ENCODE measurements around the gene DISC1. TPM values are rescaled to one million over a fixed set of nuclear protein-coding genes. Genes with fewer than 3 reads are reported as not detected.

The DISC1 gene
- polyA plus RNA-seq, 1 experiment, result 5.4 TPM

DNA sequence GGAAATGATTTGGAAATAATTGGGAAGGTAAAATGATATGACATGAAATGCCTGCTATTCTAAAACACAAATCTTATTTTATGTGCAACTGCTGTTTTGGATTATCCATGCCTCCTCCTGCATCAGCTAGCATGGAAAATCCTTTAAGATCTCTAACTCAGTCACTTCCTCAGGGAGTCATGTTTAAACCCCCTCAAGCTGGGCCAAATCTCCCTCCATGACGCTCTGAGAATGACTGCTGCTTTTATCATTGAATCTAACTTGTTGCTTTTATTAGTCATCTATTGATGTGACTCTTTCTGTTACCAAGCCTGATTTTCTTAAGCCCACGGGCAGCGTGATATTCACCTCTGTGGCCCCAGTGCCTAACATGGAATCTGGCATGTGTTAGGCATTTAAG lies 324.8 kb downstream of the DISC1 start:
- TF ChIP-seq, protein P1, sequence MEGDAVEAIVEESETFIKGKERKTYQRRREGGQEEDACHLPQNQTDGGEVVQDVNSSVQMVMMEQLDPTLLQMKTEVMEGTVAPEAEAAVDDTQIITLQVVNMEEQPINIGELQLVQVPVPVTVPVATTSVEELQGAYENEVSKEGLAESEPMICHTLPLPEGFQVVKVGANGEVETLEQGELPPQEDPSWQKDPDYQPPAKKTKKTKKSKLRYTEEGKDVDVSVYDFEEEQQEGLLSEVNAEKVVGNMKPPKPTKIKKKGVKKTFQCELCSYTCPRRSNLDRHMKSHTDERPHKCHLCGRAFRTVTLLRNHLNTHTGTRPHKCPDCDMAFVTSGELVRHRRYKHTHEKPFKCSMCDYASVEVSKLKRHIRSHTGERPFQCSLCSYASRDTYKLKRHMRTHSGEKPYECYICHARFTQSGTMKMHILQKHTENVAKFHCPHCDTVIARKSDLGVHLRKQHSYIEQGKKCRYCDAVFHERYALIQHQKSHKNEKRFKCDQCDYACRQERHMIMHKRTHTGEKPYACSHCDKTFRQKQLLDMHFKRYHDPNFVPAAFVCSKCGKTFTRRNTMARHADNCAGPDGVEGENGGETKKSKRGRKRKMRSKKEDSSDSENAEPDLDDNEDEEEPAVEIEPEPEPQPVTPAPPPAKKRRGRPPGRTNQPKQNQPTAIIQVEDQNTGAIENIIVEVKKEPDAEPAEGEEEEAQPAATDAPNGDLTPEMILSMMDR (IDR thresholded peaks at IDR 0.05; ENCODE audit: low read depth, low read length), result no peak
- no peak for DNase-seq (ENCODE audit: low read depth, low spot score)
- Histone ChIP-seq H3K9me3 (ENCODE audit: control insufficient read depth, insufficient read depth, low read length) (no peaks in the 10 kb centered on the region), H3K27ac (ENCODE audit: low read depth, low read length) (no peak overlapping the region), H3K4me3 (ENCODE audit: low read depth, low read length) (no peak overlapping the region), H3K27me3 (ENCODE audit: control insufficient read depth, insufficient read depth, low read length) (no peaks in the 10 kb centered on the region)
- CTCF ChIA-PET, result interaction anchor here (0.6 kb wide), 1 partner anchor 194 kb away, joined by 3 read pairs; no protein-coding TSS in a partner anchor
- POLR2A ChIA-PET, result interaction anchor here (0.6 kb wide), 1 partner anchor 164 kb away, joined by 3 read pairs; no protein-coding TSS in a partner anchor

DNA sequence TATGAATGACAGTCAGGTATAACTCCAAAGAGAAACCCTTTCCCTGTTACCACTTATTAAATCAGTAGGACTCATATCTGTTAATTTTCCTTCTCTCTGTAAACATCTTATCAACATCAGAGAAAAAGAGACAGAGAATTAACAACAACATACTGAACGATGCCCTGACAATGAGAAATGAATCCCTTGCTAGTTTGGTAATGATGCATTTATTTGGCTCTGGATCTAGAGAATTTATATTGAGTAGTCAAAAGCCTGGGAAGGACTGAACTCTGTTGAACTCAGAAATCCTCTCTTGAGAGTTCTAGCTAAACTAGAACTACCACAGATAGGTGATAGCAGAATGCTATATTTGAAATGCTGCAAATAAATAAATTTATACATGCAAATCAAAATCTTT lies 325.6 kb downstream of the DISC1 start:
- POLR2A ChIA-PET, result no interaction called here
- Histone ChIP-seq H3K27me3 (ENCODE audit: control insufficient read depth, insufficient read depth, low read length) (no peaks in the 10 kb centered on the region), H3K4me3 (ENCODE audit: low read depth, low read length) (no peak overlapping the region), H3K27ac (ENCODE audit: low read depth, low read length) (no peak overlapping the region), H3K9me3 (ENCODE audit: control insufficient read depth, insufficient read depth, low read length) (no peaks in the 10 kb centered on the region)
- CTCF ChIA-PET, result interaction anchor here (0.6 kb wide), 1 partner anchor 470 kb away, joined by 3 read pairs; no protein-coding TSS in a partner anchor
- TF ChIP-seq, protein P1 (IDR thresholded peaks at IDR 0.05; ENCODE audit: low read depth, low read length), result no peak
- DNase-seq (ENCODE audit: low read depth, low spot score), result no peak

DNA sequence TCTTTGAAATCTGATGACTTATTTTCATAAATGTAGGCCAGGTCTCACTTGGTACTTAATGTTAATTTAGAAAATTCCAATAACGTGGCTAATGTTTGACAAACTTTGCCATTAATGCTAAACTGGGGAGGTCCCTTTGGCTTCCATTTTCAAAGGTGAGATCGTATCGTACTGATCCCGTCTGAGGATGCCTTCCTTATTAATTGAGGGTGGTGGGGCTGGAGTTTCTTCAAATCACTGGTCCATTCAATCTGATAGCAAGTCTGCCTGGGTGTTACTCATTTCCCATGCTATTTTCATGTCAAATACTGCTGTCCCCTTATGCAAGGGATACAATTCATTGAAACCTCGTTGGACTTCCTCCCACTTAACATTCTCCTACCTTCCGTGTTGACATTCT lies 327.1 kb downstream of the DISC1 start:
- no peak for DNase-seq (ENCODE audit: low read depth, low spot score)
- no peak overlapping the region for H3K4me3 ChIP-seq (ENCODE audit: low read depth, low read length)
- H3K9me3 ChIP-seq (ENCODE audit: control insufficient read depth, insufficient read depth, low read length), result no peaks in the 10 kb centered on the region
- TF ChIP-seq, protein P1 (IDR thresholded peaks at IDR 0.05; ENCODE audit: low read depth, low read length), result no peak
- no peak overlapping the region for H3K27ac ChIP-seq (ENCODE audit: low read depth, low read length)
- CTCF ChIA-PET, result interaction anchor here (0.6 kb wide), 1 partner anchor 22 kb away, joined by 3 read pairs; no protein-coding TSS in a partner anchor
- POLR2A ChIA-PET, result no interaction called here
- no peaks in the 10 kb centered on the region for H3K27me3 ChIP-seq (ENCODE audit: control insufficient read depth, insufficient read depth, low read length)

DNA sequence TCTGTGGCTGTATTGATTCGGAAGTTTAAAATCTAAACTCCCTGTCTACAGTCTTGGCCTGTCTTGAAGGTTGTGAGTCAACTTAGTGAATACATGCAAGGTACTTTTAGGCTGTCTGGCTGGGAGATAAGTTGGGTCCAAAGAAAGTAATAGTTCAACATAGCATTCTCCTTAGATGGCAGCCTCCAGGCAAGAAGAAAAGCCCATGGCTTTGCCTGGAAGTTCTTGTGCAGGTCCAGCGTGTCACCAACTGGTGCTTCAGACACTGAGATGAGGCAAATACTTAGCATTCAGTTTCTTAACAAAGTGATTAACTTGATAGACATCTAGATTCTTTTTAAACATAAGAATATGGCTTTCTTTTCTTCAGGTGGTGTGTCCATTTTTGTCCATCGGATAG lies 328.2 kb downstream of the DISC1 start:
- Histone ChIP-seq H3K27me3 (ENCODE audit: control insufficient read depth, insufficient read depth, low read length) (no peaks in the 10 kb centered on the region), H3K27ac (ENCODE audit: low read depth, low read length) (no peak overlapping the region), H3K4me3 (ENCODE audit: low read depth, low read length) (no peak overlapping the region), H3K9me3 (ENCODE audit: control insufficient read depth, insufficient read depth, low read length) (no peaks in the 10 kb centered on the region)
- DNase-seq (ENCODE audit: low read depth, low spot score), result no peak
- TF ChIP-seq, protein P1 (IDR thresholded peaks at IDR 0.05; ENCODE audit: low read depth, low read length), result no peak
- POLR2A ChIA-PET, result no interaction called here
- CTCF ChIA-PET, result no interaction called here

DNA sequence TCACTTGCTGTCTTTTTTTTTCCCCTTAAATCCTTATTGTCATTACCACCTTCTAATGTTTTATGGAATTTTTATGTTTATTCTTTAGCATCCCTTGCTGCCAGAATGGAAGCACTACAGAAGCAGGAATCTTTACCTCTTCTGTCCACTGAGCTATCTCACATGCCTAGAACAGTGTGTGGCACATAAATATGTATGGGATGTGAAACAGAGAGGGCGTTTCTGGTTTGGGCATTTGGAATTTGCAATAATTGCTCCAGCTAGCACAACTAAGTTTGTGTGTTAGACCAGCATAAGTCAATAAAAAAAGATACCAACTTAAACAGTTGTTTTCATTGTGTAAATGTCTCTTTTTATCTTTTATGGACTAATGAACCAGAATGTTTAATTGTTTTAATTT lies 330.8 kb downstream of the DISC1 start:
- H3K9me3 ChIP-seq (ENCODE audit: control insufficient read depth, insufficient read depth, low read length), result no peaks in the 10 kb centered on the region
- no peak overlapping the region for H3K4me3 ChIP-seq (ENCODE audit: low read depth, low read length)
- H3K27me3 ChIP-seq (ENCODE audit: control insufficient read depth, insufficient read depth, low read length), result no peaks in the 10 kb centered on the region
- no peak for DNase-seq (ENCODE audit: low read depth, low spot score)
- CTCF ChIA-PET, result no interaction called here
- POLR2A ChIA-PET, result no interaction called here
- TF ChIP-seq, protein P1 (IDR thresholded peaks at IDR 0.05; ENCODE audit: low read depth, low read length), result no peak
- no peak overlapping the region for H3K27ac ChIP-seq (ENCODE audit: low read depth, low read length)
